ENCODE data around the gene ARHGAP5.

The ARHGAP5 gene

DNA sequence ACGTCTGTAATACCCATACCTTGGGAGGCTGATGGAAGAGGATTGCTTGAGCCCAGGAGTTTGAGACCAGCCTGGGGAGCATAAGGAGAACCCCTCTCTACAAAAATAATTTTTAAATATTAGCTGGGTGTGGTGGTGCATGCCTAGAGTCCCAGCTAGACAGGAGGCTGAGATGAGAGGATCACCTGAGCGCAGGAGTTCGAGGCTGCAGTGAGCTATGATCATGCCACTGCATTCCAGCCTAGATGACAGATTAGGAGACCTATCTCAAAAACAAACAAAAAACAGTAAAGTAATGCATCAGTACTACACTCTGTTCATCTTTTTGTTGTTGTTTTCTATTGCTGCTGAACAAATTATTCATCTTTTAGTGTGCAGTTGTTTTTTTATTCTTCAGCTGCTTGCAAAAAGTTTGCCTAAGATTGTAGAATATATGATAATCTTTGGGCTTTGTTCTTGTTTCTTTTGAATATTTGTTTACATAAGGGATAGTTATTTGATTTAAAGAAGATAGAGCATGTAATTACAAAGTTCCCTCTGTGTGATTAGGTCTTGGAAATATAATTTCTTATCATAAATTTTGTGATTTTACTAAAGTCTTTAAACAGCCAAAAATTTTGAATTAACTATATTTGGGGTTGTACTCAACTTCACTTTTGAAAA, 8.2 kb downstream of the ARHGAP5 start:
- DNase-seq (ENCODE audit: low spot score) = no peak
- TF ChIP-seq CTCF (IDR thresholded peaks at IDR 0.05; ENCODE audit: borderline replicate concordance, control extremely low read depth, extremely low read depth, insufficient read depth, missing control alignments) = no peak
- in situ Hi-C loops (cut with MboI; ENCODE audit: low sequenced_read_pairs, unreplicated experiment) = no loop called here

GRCh38 chr14:32085845-32086383, 8.8 kb downstream of the ARHGAP5 start:
- in situ Hi-C loops (cut with MboI; ENCODE audit: low sequenced_read_pairs, unreplicated experiment) = no loop called here
- TF ChIP-seq CTCF (IDR thresholded peaks at IDR 0.05; ENCODE audit: borderline replicate concordance, control extremely low read depth, extremely low read depth, insufficient read depth, missing control alignments) = no peak
- no peak for DNase-seq (ENCODE audit: low spot score)

- DNase-seq (ENCODE audit: low spot score) = no peak
- in situ Hi-C loops (cut with MboI; ENCODE audit: low sequenced_read_pairs, unreplicated experiment) = no loop called here
- no peak for TF ChIP-seq CTCF (IDR thresholded peaks at IDR 0.05; ENCODE audit: borderline replicate concordance, control extremely low read depth, extremely low read depth, insufficient read depth, missing control alignments)
Observed at GRCh38 chr14:32087173-32087861, 10.2 kb downstream of the ARHGAP5 start.

DNA sequence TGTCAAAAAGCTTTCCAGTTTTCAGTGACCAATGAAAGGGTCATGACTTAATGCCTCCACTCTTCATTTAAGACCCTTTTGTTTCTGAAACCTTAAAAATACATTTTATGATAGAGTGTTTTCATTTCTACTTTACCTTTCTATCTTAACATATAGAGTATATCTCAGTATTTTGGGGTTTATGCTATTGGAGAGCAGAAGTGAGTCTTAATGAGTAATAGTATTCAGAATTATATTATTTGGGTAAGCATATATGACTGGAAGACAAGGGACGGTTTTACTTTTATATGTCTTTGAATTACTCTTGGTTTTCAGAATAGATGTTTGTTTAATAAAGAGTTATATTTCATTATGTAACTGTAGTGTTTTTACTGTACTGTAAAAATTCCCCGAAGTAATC, 10.8 kb downstream of the ARHGAP5 start:
- no peak for TF ChIP-seq CTCF (IDR thresholded peaks at IDR 0.05; ENCODE audit: borderline replicate concordance, control extremely low read depth, extremely low read depth, insufficient read depth, missing control alignments)
- no peak for DNase-seq (ENCODE audit: low spot score)
- in situ Hi-C loops (cut with MboI; ENCODE audit: low sequenced_read_pairs, unreplicated experiment) = no loop called here

DNA sequence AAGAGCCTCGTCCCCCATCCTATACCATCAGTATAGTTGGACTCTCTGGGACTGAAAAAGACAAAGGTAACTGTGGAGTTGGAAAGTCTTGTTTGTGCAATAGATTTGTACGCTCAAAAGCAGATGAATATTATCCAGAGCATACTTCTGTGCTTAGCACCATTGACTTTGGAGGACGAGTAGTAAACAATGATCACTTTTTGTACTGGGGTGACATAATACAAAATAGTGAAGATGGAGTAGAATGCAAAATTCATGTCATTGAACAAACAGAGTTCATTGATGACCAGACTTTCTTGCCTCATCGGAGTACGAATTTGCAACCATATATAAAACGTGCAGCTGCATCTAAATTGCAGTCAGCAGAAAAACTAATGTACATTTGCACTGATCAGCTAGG, 13.6 kb downstream of the ARHGAP5 start:
- no peak for TF ChIP-seq CTCF (IDR thresholded peaks at IDR 0.05; ENCODE audit: borderline replicate concordance, control extremely low read depth, extremely low read depth, insufficient read depth, missing control alignments)
- in situ Hi-C loops (cut with MboI; ENCODE audit: low sequenced_read_pairs, unreplicated experiment) = no loop called here

DNA sequence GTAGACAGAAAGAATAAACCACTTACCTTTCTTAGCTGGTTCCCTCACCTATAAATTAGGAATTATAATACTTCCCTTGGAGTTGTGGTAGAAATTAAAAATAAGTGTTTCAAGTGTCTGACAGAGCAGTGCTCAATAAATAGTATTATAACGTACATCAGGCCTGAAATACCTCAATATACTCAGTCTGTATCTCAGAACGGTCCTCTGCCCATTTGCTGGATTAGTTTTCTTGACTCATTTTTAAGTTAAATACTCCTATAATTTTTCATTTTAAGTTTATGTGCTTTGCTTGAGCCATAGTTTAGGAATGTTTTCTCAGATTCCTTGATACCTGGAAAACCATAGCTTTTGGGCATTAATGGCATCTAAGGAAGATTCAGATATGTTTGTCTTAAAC, 22.4 kb downstream of the ARHGAP5 start:
- in situ Hi-C loops (cut with MboI; ENCODE audit: low sequenced_read_pairs, unreplicated experiment) = no loop called here
- no peak for DNase-seq (ENCODE audit: low spot score)
- no peak for TF ChIP-seq CTCF (IDR thresholded peaks at IDR 0.05; ENCODE audit: borderline replicate concordance, control extremely low read depth, extremely low read depth, insufficient read depth, missing control alignments)

More for the DNA sequence above, 13.6 kb downstream of the ARHGAP5 start:
- DNase-seq (ENCODE audit: low spot score) = no peak
